NK-92 treated with Interleukin-12 subunit alpha and Interleukin-12 subunit beta, amount 100 ng/mL, for 24 hours (cell line): Measurements from ENCODE around the gene CFAP77.

Source experiments
- DNase-seq: peaks from one replicate; lab custom pipeline; 2025; lab: John Stamatoyannopoulos, UW

CFAP77 gene

GRCh38 chr9:132489536-132489935 lies 79.5 kb downstream of the CFAP77 start:
- DNase-seq: no peak

GRCh38 chr9:132494857-132495256 lies 84.8 kb downstream of the CFAP77 start:
- DNase-seq: no peak

- no peak for DNase-seq
Measured at GRCh38 chr9:132497731-132498130, 87.7 kb downstream of the CFAP77 start.

GRCh38 chr9:132498531-132499210 lies 88.7 kb downstream of the CFAP77 start:
- DNase-seq: no peak

- no peak for DNase-seq
Measured at GRCh38 chr9:132499251-132499650, 89.2 kb downstream of the CFAP77 start.

- no peak for DNase-seq
Measured at GRCh38 chr9:132500193-132500592, 90.2 kb downstream of the CFAP77 start.

GRCh38 chr9:132502480-132502879 lies 92.5 kb downstream of the CFAP77 start:
- DNase-seq: no peak

GRCh38 chr9:132503116-132503515 lies 93.1 kb downstream of the CFAP77 start:
- DNase-seq: no peak

- no peak for DNase-seq
Measured at GRCh38 chr9:132504488-132504887, 94.5 kb downstream of the CFAP77 start.

GRCh38 chr9:132505991-132506655 lies 96.1 kb downstream of the CFAP77 start:
- DNase-seq: no peak

GRCh38 chr9:132506977-132507669 lies 97.1 kb downstream of the CFAP77 start:
- no peak for DNase-seq

- peak; percentile 9 for DNase-seq
Measured at GRCh38 chr9:132507670-132508469, 97.9 kb downstream of the CFAP77 start.

GRCh38 chr9:132509928-132510874 lies 100.2 kb downstream of the CFAP77 start:
- no peak for DNase-seq

GRCh38 chr9:132511191-132511999 lies 101.4 kb downstream of the CFAP77 start:
- no peak for DNase-seq

GRCh38 chr9:132513416-132513815 lies 103.4 kb downstream of the CFAP77 start:
- no peak for DNase-seq

- no peak for DNase-seq
Measured at GRCh38 chr9:132514011-132514744, 104.2 kb downstream of the CFAP77 start.

- no peak for DNase-seq
Measured at GRCh38 chr9:132514821-132515220, 104.8 kb downstream of the CFAP77 start.

GRCh38 chr9:132516301-132516700 lies 106.3 kb downstream of the CFAP77 start:
- no peak for DNase-seq

- no peak for DNase-seq
Measured at GRCh38 chr9:132516911-132517310, 106.9 kb downstream of the CFAP77 start.
